ENCODE results near the gene SPTY2D1. TPM values are rescaled to one million over a fixed set of nuclear protein-coding genes. Genes with fewer than 3 reads are reported as not detected.

Gene SPTY2D1
- total RNA-seq, 3 donors from 2014 or later (not counting 1 experiment from before 2014, with no cell fraction given), result 58.6 to 62.5 (median 62.0) TPM

DNA sequence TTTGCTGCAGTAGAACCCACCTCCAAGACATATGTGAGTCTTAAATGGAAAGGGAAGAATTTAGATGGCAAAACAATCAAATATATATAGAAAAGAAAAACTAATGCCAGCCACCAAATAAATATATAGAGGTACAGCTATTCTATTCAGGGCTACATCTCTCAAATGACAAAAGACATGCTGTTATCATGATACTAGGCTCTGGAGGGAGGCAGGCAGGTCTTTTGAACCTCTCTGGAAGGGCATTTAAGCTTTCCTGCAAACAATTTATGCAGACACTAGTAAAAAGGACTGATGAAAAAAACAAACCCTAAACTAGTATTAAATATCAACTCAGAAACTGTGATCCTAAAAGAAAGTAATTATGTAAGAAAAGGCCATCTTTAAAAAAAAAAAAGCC, 70.0 kb downstream of the SPTY2D1 start:
- H3K9me3 Mint-ChIP-seq, result no peaks in the 10 kb centered on the region
- no peak overlapping the region for H3K4me3 ChIP-seq (ENCODE audit: low read length)
- no peak overlapping the region for H3K4me3 Mint-ChIP-seq
- no peaks in the 10 kb centered on the region for H3K36me3 Mint-ChIP-seq
- H3K27me3 Mint-ChIP-seq (ENCODE audit: low read depth in 2 of 2), result no peaks in the 10 kb centered on the region
- no peaks in the 10 kb centered on the region for H3K27me3 ChIP-seq (ENCODE audit: control insufficient read depth, insufficient read depth, low read length)
- H3K9me3 ChIP-seq (ENCODE audit: control insufficient read depth, insufficient read depth, low read length), result no peaks in the 10 kb centered on the region
- H3K4me1 Mint-ChIP-seq, result no peaks in the 10 kb centered on the region
- no peak overlapping the region for H3K27ac ChIP-seq (ENCODE audit: low read length)
- intact Hi-C loops (cut with micrococcal nuclease), result no loop called here
- H3K36me3 ChIP-seq (ENCODE audit: control insufficient read depth, insufficient read depth, low read length), result peaks cover 25% of the 10 kb centered on the region
- no peak for DNase-seq
- ATAC-seq, result no peak
- peak overlapping the region in 1 of 2 donors; percentile 45 for H3K27ac Mint-ChIP-seq
- TF ChIP-seq, protein P1, sequence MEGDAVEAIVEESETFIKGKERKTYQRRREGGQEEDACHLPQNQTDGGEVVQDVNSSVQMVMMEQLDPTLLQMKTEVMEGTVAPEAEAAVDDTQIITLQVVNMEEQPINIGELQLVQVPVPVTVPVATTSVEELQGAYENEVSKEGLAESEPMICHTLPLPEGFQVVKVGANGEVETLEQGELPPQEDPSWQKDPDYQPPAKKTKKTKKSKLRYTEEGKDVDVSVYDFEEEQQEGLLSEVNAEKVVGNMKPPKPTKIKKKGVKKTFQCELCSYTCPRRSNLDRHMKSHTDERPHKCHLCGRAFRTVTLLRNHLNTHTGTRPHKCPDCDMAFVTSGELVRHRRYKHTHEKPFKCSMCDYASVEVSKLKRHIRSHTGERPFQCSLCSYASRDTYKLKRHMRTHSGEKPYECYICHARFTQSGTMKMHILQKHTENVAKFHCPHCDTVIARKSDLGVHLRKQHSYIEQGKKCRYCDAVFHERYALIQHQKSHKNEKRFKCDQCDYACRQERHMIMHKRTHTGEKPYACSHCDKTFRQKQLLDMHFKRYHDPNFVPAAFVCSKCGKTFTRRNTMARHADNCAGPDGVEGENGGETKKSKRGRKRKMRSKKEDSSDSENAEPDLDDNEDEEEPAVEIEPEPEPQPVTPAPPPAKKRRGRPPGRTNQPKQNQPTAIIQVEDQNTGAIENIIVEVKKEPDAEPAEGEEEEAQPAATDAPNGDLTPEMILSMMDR (IDR thresholded peaks at IDR 0.05), result no peak
- H3K4me1 ChIP-seq (ENCODE audit: control insufficient read depth, insufficient read depth, low read length), result no peaks in the 10 kb centered on the region

DNA sequence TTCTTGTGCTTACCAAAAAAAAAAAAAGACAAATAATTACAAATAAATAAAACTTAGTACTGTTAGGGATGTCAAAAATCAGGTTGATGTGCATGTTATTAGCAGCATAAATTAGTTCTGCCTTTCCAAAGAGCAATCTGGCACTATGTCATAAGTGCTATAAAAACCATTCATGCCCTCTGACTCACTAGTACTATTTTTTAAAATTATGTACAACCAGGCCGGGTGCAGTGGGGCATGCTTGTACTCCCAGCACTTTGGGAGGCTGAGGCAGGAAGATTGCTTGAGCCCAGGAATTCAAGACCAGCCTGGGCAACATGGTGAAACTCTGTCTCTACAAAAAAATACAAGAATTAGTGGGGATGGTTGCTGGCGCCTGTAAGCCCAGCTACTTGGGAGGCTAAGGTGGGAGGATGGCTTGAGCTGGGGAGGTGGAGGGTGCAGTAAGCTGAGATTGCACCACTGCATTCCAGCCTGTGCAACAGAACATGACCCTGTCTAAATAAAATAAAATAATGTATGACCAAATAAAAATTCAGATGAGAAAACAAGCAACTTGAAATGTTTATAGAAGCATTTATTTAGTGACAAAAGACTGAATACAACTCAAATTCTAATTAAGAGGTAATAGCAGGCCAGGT, 70.9 kb downstream of the SPTY2D1 start:
- intact Hi-C loops (cut with micrococcal nuclease), result no loop called here
- TF ChIP-seq, protein P1 (IDR thresholded peaks at IDR 0.05), result no peak
- Mint-ChIP-seq H3K27me3 (ENCODE audit: low read depth in 2 of 2) (no peaks in the 10 kb centered on the region), H3K4me1 (no peaks in the 10 kb centered on the region), H3K27ac (no peak overlapping the region), H3K4me3 (no peak overlapping the region), H3K36me3 (peaks cover under 1% of the 10 kb centered on the region), H3K9me3 (no peaks in the 10 kb centered on the region)
- Histone ChIP-seq H3K4me3 (ENCODE audit: low read length) (no peak overlapping the region), H3K27ac (ENCODE audit: low read length) (no peak overlapping the region), H3K27me3 (ENCODE audit: control insufficient read depth, insufficient read depth, low read length) (no peaks in the 10 kb centered on the region), H3K9me3 (ENCODE audit: control insufficient read depth, insufficient read depth, low read length) (no peaks in the 10 kb centered on the region), H3K36me3 (ENCODE audit: control insufficient read depth, insufficient read depth, low read length) (peaks cover 25% of the 10 kb centered on the region), H3K4me1 (ENCODE audit: control insufficient read depth, insufficient read depth, low read length) (no peaks in the 10 kb centered on the region)
- no peak for DNase-seq
- 97% methylated on average over 2 of the region's 2 CpGs for WGBS (ENCODE audit: insufficient coverage)
- ATAC-seq, result no peak

Other genes starting within 250 kb of the SPTY2D1 start
- 100 to 1,000 TPM; 217 to 275 (median 228) TPM for gene LDHA, start 239.8 kb downstream of the SPTY2D1 start, total RNA-seq
- gene LDHC, start 222.0 kb downstream of the SPTY2D1 start, total RNA-seq, result not detected
- gene LDHAL6A, start 178.5 kb downstream of the SPTY2D1 start, total RNA-seq, result under 1 TPM; 0.15 to 0.82 (median 0.72) TPM
- gene TSG101, start 107.4 kb downstream of the SPTY2D1 start, total RNA-seq, result 10 to 100 TPM; 22.7 to 35.2 (median 23.0) TPM
- gene UEVLD, start 45.6 kb downstream of the SPTY2D1 start, total RNA-seq, result 10 to 100 TPM; 13.6 to 17.8 (median 15.6) TPM
- 1 to 10 TPM; 2.2 to 3.5 (median 2.2) TPM for gene MISFA, start 34.6 kb downstream of the SPTY2D1 start, total RNA-seq
- gene TMEM86A, start 64.4 kb upstream of the SPTY2D1 start, total RNA-seq, result 1 to 10 TPM; 3.1 to 9.3 (median 9.0) TPM
- gene IGSF22, start 91.8 kb upstream of the SPTY2D1 start, total RNA-seq, result 1 to 10 TPM in 2 of 3 donors, under 1 TPM in 1; 0.83 to 1.7 (median 1.2) TPM
- not detected for gene PTPN5, start 157.5 kb upstream of the SPTY2D1 start, total RNA-seq